PC-3 (cell line): ENCODE measurements around the gene FANCC.

Source experiments
- EZH2phosphoT487 ChIP-seq: fragments of 300-600 bp; sonication (generic); IDR thresholded peaks from 2 replicates; pipeline ENCODE4 v1.6.1; 2018; ENCODE audit warnings: mild to moderate bottlenecking, antibody characterized with exemption, low read length, borderline replicate concordance
- TF ChIP-seq, protein P1 (sequence below): fragments of 300-600 bp; sonication (generic); conservative IDR thresholded peaks from 2 replicates; pipeline ENCODE4 v1.5.1; 2017; ENCODE audit warnings: antibody characterized with exemption, low read depth, mild to moderate bottlenecking, low read length

DNA sequence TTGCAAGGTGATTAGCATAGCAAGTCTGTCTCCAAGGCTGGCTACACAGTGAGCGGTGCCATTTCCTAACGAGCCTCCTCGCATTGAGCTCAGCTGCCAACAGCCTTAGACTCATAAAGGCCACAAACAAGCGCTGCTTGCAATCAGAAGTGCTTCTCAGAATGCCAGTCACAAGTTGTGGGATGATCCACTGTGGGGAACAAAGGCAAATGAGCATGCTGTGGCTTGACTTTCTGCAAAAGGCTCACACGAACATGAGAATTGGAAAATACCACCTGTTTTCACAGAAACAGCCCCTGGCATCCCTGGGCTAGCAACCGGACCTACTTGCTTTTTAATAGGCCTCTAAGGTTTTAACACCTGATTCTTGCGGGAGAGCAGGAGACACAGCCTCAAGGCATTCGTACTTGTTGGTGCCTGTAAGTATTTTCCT, 215.5 kb downstream of the FANCC start:
- TF ChIP-seq, protein P1, sequence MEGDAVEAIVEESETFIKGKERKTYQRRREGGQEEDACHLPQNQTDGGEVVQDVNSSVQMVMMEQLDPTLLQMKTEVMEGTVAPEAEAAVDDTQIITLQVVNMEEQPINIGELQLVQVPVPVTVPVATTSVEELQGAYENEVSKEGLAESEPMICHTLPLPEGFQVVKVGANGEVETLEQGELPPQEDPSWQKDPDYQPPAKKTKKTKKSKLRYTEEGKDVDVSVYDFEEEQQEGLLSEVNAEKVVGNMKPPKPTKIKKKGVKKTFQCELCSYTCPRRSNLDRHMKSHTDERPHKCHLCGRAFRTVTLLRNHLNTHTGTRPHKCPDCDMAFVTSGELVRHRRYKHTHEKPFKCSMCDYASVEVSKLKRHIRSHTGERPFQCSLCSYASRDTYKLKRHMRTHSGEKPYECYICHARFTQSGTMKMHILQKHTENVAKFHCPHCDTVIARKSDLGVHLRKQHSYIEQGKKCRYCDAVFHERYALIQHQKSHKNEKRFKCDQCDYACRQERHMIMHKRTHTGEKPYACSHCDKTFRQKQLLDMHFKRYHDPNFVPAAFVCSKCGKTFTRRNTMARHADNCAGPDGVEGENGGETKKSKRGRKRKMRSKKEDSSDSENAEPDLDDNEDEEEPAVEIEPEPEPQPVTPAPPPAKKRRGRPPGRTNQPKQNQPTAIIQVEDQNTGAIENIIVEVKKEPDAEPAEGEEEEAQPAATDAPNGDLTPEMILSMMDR: no peak
- TF ChIP-seq EZH2phosphoT487: no peak
